Neutrophil (primary cell): ENCODE results near the gene SLFNL1.

Experiments used
- H3K27ac ChIP-seq: fragments of 200-600 bp; sonication (generic); 2 replicates; pipeline ENCODE4 v1.5.1; 2016; ENCODE audit warnings: mild to moderate bottlenecking, moderate library complexity
- H3K27me3 ChIP-seq: fragments of 200-600 bp; sonication (generic); 2 replicates; pipeline ENCODE4 v1.6.0; 2016; ENCODE audit warnings: mild to moderate bottlenecking
- H3K36me3 ChIP-seq: fragments of 200-600 bp; sonication (generic); 2 replicates; pipeline ENCODE4 v1.5.1; 2017
- H3K4me1 ChIP-seq, 2 experiments: fragments of 200-600 bp in 1 of 2; sonication (generic) in 1 of 2; 1 replicate in 1 of 2; 2 replicates in 1 of 2; pipeline versions ENCODE4 v1.5.1 to v1.6.1; 2013 to 2016; ENCODE audit warnings: low read depth in 1 of 2, low read length in 1 of 2, mild to moderate bottlenecking in 1 of 2, moderate library complexity in 1 of 2; ENCODE audit not compliant: control insufficient read depth in 1 of 2, insufficient read depth in 1 of 2
- H3K4me3 ChIP-seq, 2 experiments: fragments of 200-600 bp in 1 of 2; sonication (generic) in 1 of 2; 1 replicate in 1 of 2; 2 replicates in 1 of 2; pipeline ENCODE4 v1.5.1; 2013 to 2016; ENCODE audit warnings: low read depth in 1 of 2, low read length in 1 of 2, mild to moderate bottlenecking in 1 of 2, moderate library complexity in 1 of 2
- H3K9me3 ChIP-seq: fragments of 200-600 bp; sonication (generic); 2 replicates; pipeline ENCODE4 v1.5.1; 2016
- CTCF ChIP-seq: fragments of 200-600 bp; sonication (generic); IDR thresholded peaks from 2 replicates; pipeline ENCODE4 v1.5.1; 2016; ENCODE audit warnings: antibody characterized with exemption

The SLFNL1 gene

GRCh38 chr1:41037116-41037903 is 15.8 kb upstream of the SLFNL1 start:
- no peaks in the 10 kb centered on the region for H3K27me3 ChIP-seq
- H3K9me3 ChIP-seq, result no peaks in the 10 kb centered on the region
- no peaks in the 10 kb centered on the region for H3K4me1 ChIP-seq

GRCh38 chr1:41033272-41033671 is 11.7 kb upstream of the SLFNL1 start:
- Histone ChIP-seq H3K4me3 (no peak overlapping the region), H3K4me1 (no peaks in the 10 kb centered on the region), H3K9me3 (no peaks in the 10 kb centered on the region), H3K27me3 (no peaks in the 10 kb centered on the region), H3K36me3 (peaks cover 56% of the 10 kb centered on the region), H3K27ac (no peak overlapping the region)
- TF ChIP-seq CTCF, result no peak

More at GRCh38 chr1:41037116-41037903, 15.8 kb upstream of the SLFNL1 start:
- Histone ChIP-seq H3K4me3 (no peak overlapping the region), H3K36me3 (peaks cover 51% of the 10 kb centered on the region), H3K27ac (no peak overlapping the region)
- TF ChIP-seq CTCF, result no peak

- Histone ChIP-seq H3K36me3 (peaks cover 57% of the 10 kb centered on the region), H3K4me1 (no peaks in the 10 kb centered on the region), H3K27me3 (no peaks in the 10 kb centered on the region), H3K27ac (no peak overlapping the region), H3K9me3 (no peaks in the 10 kb centered on the region), H3K4me3 (no peak overlapping the region)
- no peak for TF ChIP-seq CTCF
Observed at GRCh38 chr1:41032147-41032546, 10.6 kb upstream of the SLFNL1 start.

DNA sequence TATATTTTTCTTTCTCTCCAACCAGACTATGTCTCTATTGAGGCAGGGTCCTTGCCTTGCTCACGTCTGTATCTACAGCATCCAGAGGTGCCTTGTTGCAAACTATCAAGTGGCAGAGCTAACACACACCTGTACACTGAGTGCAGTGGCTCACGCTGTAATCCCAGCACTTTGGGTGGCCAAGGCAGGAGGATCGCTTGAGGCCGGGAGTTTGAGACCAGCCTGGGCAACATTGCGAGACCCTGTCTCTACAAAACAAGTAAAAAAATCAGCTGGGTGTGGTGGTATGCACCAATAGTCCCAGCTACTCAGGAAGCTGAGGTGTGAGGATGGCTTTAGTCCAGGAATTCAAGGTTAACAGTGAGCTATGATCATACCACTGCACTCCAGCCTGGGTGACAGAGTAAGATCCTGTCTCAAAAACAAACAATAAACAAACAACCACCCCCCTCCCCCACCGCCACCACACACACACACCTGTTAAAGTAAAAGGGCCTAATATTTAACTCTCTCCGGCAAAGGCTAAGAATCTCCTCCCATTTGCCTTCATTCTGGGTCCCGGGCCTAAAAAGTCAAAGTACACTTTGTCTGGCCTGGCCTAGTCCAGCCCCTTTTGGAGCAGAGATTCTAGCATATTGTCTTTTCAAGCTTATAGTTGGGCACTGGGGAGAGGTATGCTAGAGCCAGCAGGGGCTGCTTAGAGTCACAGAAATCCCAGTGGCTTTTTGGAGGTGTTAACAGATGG is 9.5 kb upstream of the SLFNL1 start:
- Histone ChIP-seq H3K27me3 (no peaks in the 10 kb centered on the region), H3K4me3 (no peak overlapping the region), H3K36me3 (peaks cover 61% of the 10 kb centered on the region), H3K4me1 (no peaks in the 10 kb centered on the region), H3K9me3 (no peaks in the 10 kb centered on the region), H3K27ac (no peak overlapping the region)
- TF ChIP-seq CTCF, result no peak

- no peak overlapping the region for H3K27ac ChIP-seq
- H3K4me3 ChIP-seq, result no peak overlapping the region
- H3K9me3 ChIP-seq, result no peaks in the 10 kb centered on the region
- TF ChIP-seq CTCF, result no peak
- no peaks in the 10 kb centered on the region for H3K4me1 ChIP-seq
- H3K27me3 ChIP-seq, result no peaks in the 10 kb centered on the region
- H3K36me3 ChIP-seq, result peaks cover 72% of the 10 kb centered on the region
Observed at GRCh38 chr1:41028034-41028642, 6.6 kb upstream of the SLFNL1 start.
